Measurements from ENCODE around the gene HDGFL3.
"Not testable (repeated sequence)": the region's sequence is repeated elsewhere in the genome, so short reads cannot be mapped to it uniquely, and the experiment has no call there.

The HDGFL3 gene

GRCh38 chr15:83207660-83208366 lies at the start of gene HDGFL3:
Gene HDGFL3, minus strand, starts transcription at chr15:83207823. Its CDS starts 409 bp downstream, at chr15:83207414.
- peak; percentile 26 to 86 (median 70) for DNase-seq
- intact Hi-C loops (cut with DNase I): loop anchor here (5.0 kb wide), 1 partner anchor 141 kb away; the partner anchor contains the start of gene BTBD1

- no peak for DNase-seq
- intact Hi-C loops (cut with DNase I): no loop called here
Observed at GRCh38 chr15:83250781-83251180, 43.2 kb upstream of the HDGFL3 start.

- DNase-seq: no peak
- intact Hi-C loops (cut with DNase I): loop anchor here (5.0 to 10.0 kb wide), 3 partner anchors 128 to 326 kb away; no protein-coding TSS in a partner anchor
Observed at GRCh38 chr15:83249030-83249343, 41.4 kb upstream of the HDGFL3 start.

- peak in 21 of 42 donors; percentile 2 to 83 (median 53) for DNase-seq
- intact Hi-C loops (cut with DNase I): loop anchor here (5.0 to 10.0 kb wide), 3 partner anchors 129 to 326 kb away; no protein-coding TSS in a partner anchor
Observed at GRCh38 chr15:83248151-83249029, 40.8 kb upstream of the HDGFL3 start.

- intact Hi-C loops (cut with DNase I): loop anchor here (10.0 kb wide), 1 partner anchor 331 kb away; no protein-coding TSS in a partner anchor
- DNase-seq: no peak
Observed at GRCh38 chr15:83243634-83244033, 36.0 kb upstream of the HDGFL3 start.

- intact Hi-C loops (cut with DNase I): no loop called here
- no peak for DNase-seq
Observed at GRCh38 chr15:83230242-83230641, 22.6 kb upstream of the HDGFL3 start.

GRCh38 chr15:83225449-83225848 lies 17.8 kb upstream of the HDGFL3 start:
- intact Hi-C loops (cut with DNase I): no loop called here
- no peak for DNase-seq

GRCh38 chr15:83221781-83222180 lies 14.2 kb upstream of the HDGFL3 start:
- DNase-seq; intact Hi-C loops (cut with DNase I): not testable (repeated sequence)

GRCh38 chr15:83219026-83219425 lies 11.4 kb upstream of the HDGFL3 start:
- DNase-seq: no peak

GRCh38 chr15:83215306-83215705 lies 7.7 kb upstream of the HDGFL3 start:
- intact Hi-C loops (cut with DNase I): no loop called here
- DNase-seq: no peak

More at GRCh38 chr15:83219026-83219425, 11.4 kb upstream of the HDGFL3 start:
- intact Hi-C loops (cut with DNase I): no loop called here

GRCh38 chr15:83210619-83211018 lies 3.0 kb upstream of the HDGFL3 start:
- DNase-seq: no peak
- intact Hi-C loops (cut with DNase I): no loop called here

- intact Hi-C loops (cut with DNase I): loop anchor here (5.0 kb wide), 1 partner anchor 142 kb away; the partner anchor contains the start of gene BTBD1
- no peak for DNase-seq
Observed at GRCh38 chr15:83209333-83209732, 1.7 kb upstream of the HDGFL3 start.

GRCh38 chr15:83208367-83208661 lies 691 bp upstream of the HDGFL3 start:
- intact Hi-C loops (cut with DNase I): loop anchor here (5.0 kb wide), 1 partner anchor 141 kb away; the partner anchor contains the start of gene BTBD1
- DNase-seq: no peak

- peak in 40 of 42 donors; percentile 14 to 73 (median 44) for DNase-seq
- intact Hi-C loops (cut with DNase I): loop anchor here (5.0 kb wide), 1 partner anchor 140 kb away; the partner anchor contains the start of gene BTBD1
Observed at GRCh38 chr15:83207009-83207659, 489 bp downstream of the HDGFL3 start.

- peak in 22 of 42 donors; percentile 6 to 46 (median 16) for DNase-seq
- intact Hi-C loops (cut with DNase I): loop anchor here (5.0 kb wide), 1 partner anchor 139 kb away; the partner anchor contains the start of gene BTBD1
Observed at GRCh38 chr15:83206526-83207008, 1.1 kb downstream of the HDGFL3 start.

GRCh38 chr15:83205725-83206324 lies 1.8 kb downstream of the HDGFL3 start:
- DNase-seq: no peak
- intact Hi-C loops (cut with DNase I): loop anchor here (5.0 kb wide), 1 partner anchor 139 kb away; the partner anchor contains the start of gene BTBD1

- DNase-seq: no peak
- intact Hi-C loops (cut with DNase I): loop anchor here (5.0 kb wide), 1 partner anchor 137 kb away; the partner anchor contains the start of gene BTBD1
Observed at GRCh38 chr15:83204697-83205096, 2.9 kb downstream of the HDGFL3 start.

GRCh38 chr15:83203543-83203942 lies 4.1 kb downstream of the HDGFL3 start:
- intact Hi-C loops (cut with DNase I): no loop called here
- DNase-seq: no peak

GRCh38 chr15:83200589-83200988 lies 7.0 kb downstream of the HDGFL3 start:
- no peak for DNase-seq
- intact Hi-C loops (cut with DNase I): no loop called here
